ENCODE data around the gene ATAD3C.

The ATAD3C gene

DNA sequence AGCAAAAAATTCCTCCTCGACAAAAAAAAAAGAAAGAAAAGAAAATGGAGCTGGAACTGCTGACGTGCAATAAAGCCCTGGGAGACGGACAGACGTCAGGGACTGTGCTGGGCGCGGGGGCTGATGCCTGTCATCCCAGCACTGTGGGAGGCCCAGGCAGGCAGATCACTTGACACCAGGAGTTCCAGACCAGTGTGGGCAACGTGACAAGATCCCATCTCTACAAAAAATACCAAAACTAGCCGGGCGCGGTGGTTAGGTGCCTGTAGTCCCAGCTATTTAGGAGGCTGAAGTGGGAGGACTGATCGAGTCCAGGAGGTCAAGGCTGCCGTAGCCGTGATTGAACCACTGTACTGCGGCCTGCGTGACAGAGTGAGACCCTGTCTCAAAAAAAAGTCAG, 24.8 kb upstream of the ATAD3C start:
- Histone ChIP-seq H3K36me3 (ENCODE audit: control insufficient read depth in 2 of 2, insufficient read depth in 1 of 2, low read length in 2 of 2) (no peaks in the 10 kb centered on the region), H3K4me3 (ENCODE audit: low read depth, low read length) (no peak overlapping the region), H3K9me3 (ENCODE audit: control insufficient read depth, insufficient read depth, low read depth, low read length) (no peaks in the 10 kb centered on the region), H3K4me1 (ENCODE audit: control insufficient read depth, insufficient read depth, low read length) (no peaks in the 10 kb centered on the region), H3K27ac (ENCODE audit: extremely low read depth, low read depth, low read length) (no peak overlapping the region)
- TF ChIP-seq ZNF335 (tag by site-specific recombination; conservative IDR thresholded peaks at IDR 0.05) (peak; percentile 27), ZIC2 (tag by site-specific recombination; IDR thresholded peaks at IDR 0.05) (0 out of 2 replicates have a peak, but pooled peaks have one; percentile 7), KLF16 (tag by site-specific recombination; IDR thresholded peaks at IDR 0.05) (no peak), GLIS1 (tag by site-specific recombination; IDR thresholded peaks at IDR 0.05) (peak; percentile 58)
- CTCF ChIA-PET: interaction anchor here (2.0 kb wide), 1 partner anchor 16 kb away, joined by 5 read pairs; no protein-coding TSS in a partner anchor
- POLR2A ChIA-PET: interaction anchor here (1.0 kb wide), 1 partner anchor 25 kb away, joined by 3 read pairs; the partner anchor contains the start of gene CCNL2

DNA sequence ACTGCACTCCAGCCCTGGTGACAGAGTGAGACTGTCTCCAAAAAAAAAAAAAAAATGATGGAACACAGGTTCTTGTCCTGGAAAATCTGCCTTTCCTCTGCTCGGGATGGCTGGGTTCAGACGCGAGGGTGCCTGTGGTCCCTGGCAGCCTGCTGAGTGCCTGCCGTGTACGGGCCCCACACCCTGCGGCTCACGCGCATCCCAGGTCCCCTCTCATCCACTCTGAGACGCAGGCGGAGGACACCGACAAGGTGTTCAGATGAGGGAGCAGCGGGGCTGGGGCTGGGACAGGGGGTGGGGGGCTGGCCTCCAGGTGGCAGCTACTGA, 24.1 kb upstream of the ATAD3C start:
- TF ChIP-seq SP3 (tag by site-specific recombination; IDR thresholded peaks at IDR 0.05): no peak
- TF ChIP-seq, protein P1, sequence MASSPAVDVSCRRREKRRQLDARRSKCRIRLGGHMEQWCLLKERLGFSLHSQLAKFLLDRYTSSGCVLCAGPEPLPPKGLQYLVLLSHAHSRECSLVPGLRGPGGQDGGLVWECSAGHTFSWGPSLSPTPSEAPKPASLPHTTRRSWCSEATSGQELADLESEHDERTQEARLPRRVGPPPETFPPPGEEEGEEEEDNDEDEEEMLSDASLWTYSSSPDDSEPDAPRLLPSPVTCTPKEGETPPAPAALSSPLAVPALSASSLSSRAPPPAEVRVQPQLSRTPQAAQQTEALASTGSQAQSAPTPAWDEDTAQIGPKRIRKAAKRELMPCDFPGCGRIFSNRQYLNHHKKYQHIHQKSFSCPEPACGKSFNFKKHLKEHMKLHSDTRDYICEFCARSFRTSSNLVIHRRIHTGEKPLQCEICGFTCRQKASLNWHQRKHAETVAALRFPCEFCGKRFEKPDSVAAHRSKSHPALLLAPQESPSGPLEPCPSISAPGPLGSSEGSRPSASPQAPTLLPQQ (tag by site-specific recombination; IDR thresholded peaks at IDR 0.05): 0 out of 2 replicates have a peak, but pooled peaks have one; percentile 32
- TF ChIP-seq ZNF629 (tag by site-specific recombination; IDR thresholded peaks at IDR 0.05): no peak
- TF ChIP-seq ZIC2 (tag by site-specific recombination; IDR thresholded peaks at IDR 0.05): 0 out of 2 replicates have a peak, but pooled peaks have one; percentile 24
- TF ChIP-seq ZNF184 (tag by site-specific recombination; IDR thresholded peaks at IDR 0.05): no peak
- TF ChIP-seq, protein P2, sequence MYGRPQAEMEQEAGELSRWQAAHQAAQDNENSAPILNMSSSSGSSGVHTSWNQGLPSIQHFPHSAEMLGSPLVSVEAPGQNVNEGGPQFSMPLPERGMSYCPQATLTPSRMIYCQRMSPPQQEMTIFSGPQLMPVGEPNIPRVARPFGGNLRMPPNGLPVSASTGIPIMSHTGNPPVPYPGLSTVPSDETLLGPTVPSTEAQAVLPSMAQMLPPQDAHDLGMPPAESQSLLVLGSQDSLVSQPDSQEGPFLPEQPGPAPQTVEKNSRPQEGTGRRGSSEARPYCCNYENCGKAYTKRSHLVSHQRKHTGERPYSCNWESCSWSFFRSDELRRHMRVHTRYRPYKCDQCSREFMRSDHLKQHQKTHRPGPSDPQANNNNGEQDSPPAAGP (tag by site-specific recombination; IDR thresholded peaks at IDR 0.05): no peak
- TF ChIP-seq ZNF391 (tag by site-specific recombination; IDR thresholded peaks at IDR 0.05; ENCODE audit: borderline replicate concordance, low read depth): no peak
- no peak for TF ChIP-seq ZEB2 (tag by site-specific recombination; IDR thresholded peaks at IDR 0.05)
- peak; percentile 57; the same call in 1 of the 2 replicates for TF ChIP-seq ZFP69B (tag by site-specific recombination; IDR thresholded peaks at IDR 0.05)
- no peak for TF ChIP-seq ZBTB21 (tag by site-specific recombination; IDR thresholded peaks at IDR 0.05)
- TF ChIP-seq ZFP3 (tag by site-specific recombination; IDR thresholded peaks at IDR 0.05; ENCODE audit: low read depth): no peak
- no peak overlapping the region for H3K4me3 ChIP-seq (ENCODE audit: low read depth, low read length)
- H3K4me1 ChIP-seq (ENCODE audit: control insufficient read depth, insufficient read depth, low read length): no peaks in the 10 kb centered on the region
- H3K9me3 ChIP-seq (ENCODE audit: control insufficient read depth, insufficient read depth, low read depth, low read length): no peaks in the 10 kb centered on the region
- ChIA-PET POLR2A (interaction anchor here (0.6 kb wide), 1 partner anchor 16 kb away, joined by 4 read pairs; no protein-coding TSS in a partner anchor), CTCF (interaction anchor here (2.0 kb wide), 1 partner anchor 16 kb away, joined by 5 read pairs; no protein-coding TSS in a partner anchor)
- no peaks in the 10 kb centered on the region for H3K36me3 ChIP-seq (ENCODE audit: control insufficient read depth in 2 of 2, insufficient read depth in 1 of 2, low read length in 2 of 2)
- no peak overlapping the region for H3K27ac ChIP-seq (ENCODE audit: extremely low read depth, low read depth, low read length)

DNA sequence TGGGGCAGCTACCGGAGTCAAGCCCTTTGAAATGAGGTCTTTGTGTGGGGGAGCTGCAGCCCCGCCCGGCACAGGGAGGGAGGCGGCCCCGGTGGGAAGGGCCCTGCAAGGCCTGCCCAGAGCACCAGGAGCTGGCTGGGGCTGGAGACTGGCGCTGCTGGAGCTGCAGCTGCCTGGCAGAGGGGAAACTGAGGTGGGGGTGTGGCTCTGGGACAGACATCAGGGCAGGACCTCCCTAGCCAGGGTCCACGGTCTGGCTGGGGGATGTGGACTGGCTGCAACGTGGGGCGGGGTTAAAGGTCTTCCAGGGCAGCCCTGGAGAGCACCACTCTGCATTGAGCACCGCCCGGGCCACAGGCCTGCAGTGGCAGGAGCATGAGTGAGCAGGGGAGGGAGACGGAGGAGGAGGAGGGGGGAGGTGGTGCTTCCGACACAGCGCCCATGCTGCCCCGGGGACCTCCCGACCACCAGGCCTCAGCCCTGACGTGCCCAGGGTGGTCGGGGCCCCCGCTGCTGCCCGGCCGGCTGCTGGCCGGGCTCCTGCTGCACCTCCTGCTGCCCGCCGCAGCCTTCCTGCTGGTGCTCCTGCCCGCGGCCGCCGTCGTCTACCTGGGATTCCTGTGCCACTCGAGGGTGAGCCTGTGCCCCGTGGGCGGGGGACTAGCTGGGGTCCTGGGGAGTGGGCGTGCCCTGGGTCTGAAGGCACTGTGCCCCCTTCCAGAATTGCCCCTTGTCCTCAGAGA, 23.6 kb upstream of the ATAD3C start:
- Histone ChIP-seq H3K9me3 (ENCODE audit: control insufficient read depth, insufficient read depth, low read depth, low read length) (no peaks in the 10 kb centered on the region), H3K36me3 (ENCODE audit: control insufficient read depth in 2 of 2, insufficient read depth in 1 of 2, low read length in 2 of 2) (no peaks in the 10 kb centered on the region), H3K4me1 (ENCODE audit: control insufficient read depth, insufficient read depth, low read length) (no peaks in the 10 kb centered on the region), H3K4me3 (ENCODE audit: low read depth, low read length) (no peak overlapping the region), H3K27ac (ENCODE audit: extremely low read depth, low read depth, low read length) (no peak overlapping the region)
- CTCF ChIA-PET: interaction anchor here (2.0 kb wide), 1 partner anchor 15 kb away, joined by 5 read pairs; no protein-coding TSS in a partner anchor
- POLR2A ChIA-PET: interaction anchor here (0.5 to 0.6 kb wide), 2 partner anchors 16 to 23 kb away, joined by 3 to 4 read pairs; no protein-coding TSS in a partner anchor
- TF ChIP-seq ZBTB7A (tag by site-specific recombination; IDR thresholded peaks at IDR 0.05; ENCODE audit: low read depth) (no peak), ZNF10 (tag by site-specific recombination; IDR thresholded peaks at IDR 0.05) (0 out of 2 replicates have a peak, but pooled peaks have one; percentile 36), ZNF366 (tag by site-specific recombination; conservative IDR thresholded peaks at IDR 0.05) (no peak), KLF1 (tag by site-specific recombination; IDR thresholded peaks at IDR 0.05) (peak; percentile 86), ZNF114 (tag by site-specific recombination; IDR thresholded peaks at IDR 0.05) (no peak), MEIS1 (CRISPR knock-in tag; IDR thresholded peaks at IDR 0.05; ENCODE audit: borderline replicate concordance) (no peak), ZNF560 (tag by site-specific recombination; IDR thresholded peaks at IDR 0.05; ENCODE audit: borderline replicate concordance) (no peak), ZFHX2 (tag by site-specific recombination; conservative IDR thresholded peaks at IDR 0.05) (0 out of 2 replicates have a peak, but pooled peaks have one; percentile 19)
- TF ChIP-seq, protein P3, sequence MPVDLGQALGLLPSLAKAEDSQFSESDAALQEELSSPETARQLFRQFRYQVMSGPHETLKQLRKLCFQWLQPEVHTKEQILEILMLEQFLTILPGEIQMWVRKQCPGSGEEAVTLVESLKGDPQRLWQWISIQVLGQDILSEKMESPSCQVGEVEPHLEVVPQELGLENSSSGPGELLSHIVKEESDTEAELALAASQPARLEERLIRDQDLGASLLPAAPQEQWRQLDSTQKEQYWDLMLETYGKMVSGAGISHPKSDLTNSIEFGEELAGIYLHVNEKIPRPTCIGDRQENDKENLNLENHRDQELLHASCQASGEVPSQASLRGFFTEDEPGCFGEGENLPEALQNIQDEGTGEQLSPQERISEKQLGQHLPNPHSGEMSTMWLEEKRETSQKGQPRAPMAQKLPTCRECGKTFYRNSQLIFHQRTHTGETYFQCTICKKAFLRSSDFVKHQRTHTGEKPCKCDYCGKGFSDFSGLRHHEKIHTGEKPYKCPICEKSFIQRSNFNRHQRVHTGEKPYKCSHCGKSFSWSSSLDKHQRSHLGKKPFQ (tag by site-specific recombination; IDR thresholded peaks at IDR 0.05): no peak
- TF ChIP-seq, protein P2 (tag by site-specific recombination; IDR thresholded peaks at IDR 0.05): 0 out of 2 replicates have a peak, but pooled peaks have one; percentile 35
- TF ChIP-seq, protein P4, sequence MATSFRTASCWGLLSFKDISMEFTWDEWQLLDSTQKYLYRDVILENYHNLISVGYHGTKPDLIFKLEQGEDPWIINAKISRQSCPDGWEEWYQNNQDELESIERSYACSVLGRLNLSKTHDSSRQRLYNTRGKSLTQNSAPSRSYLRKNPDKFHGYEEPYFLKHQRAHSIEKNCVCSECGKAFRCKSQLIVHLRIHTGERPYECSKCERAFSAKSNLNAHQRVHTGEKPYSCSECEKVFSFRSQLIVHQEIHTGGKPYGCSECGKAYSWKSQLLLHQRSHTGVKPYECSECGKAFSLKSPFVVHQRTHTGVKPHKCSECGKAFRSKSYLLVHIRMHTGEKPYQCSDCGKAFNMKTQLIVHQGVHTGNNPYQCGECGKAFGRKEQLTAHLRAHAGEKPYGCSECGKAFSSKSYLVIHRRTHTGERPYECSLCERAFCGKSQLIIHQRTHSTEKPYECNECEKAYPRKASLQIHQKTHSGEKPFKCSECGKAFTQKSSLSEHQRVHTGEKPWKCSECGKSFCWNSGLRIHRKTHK (tag by site-specific recombination; IDR thresholded peaks at IDR 0.05): no peak

All from HEK293 (cell line).